Epithelial cell of proximal tubule (primary cell): ENCODE results near the gene DDX51. TPM values are rescaled to one million over a fixed set of nuclear protein-coding genes. Genes with fewer than 3 reads are reported as not detected.

Source experiments
- DNase-seq: peaks from one replicate; pipeline ENCODE4 v3.0.0-alpha.2; 2011; ENCODE audit warnings: low read depth
- H3K4me3 ChIP-seq: 2 replicates; pipeline ENCODE4 v1.5.1; 2011; ENCODE audit warnings: low read depth, mild to moderate bottlenecking, low read length
- total RNA-seq: library from RNA; depleted of rRNA; stranded (reverse); fragments of >200 nt; gene quantifications from 2 replicates; pipeline ENCODE4 v1.2.3, GENCODE V29; 2015
- TF ChIP-seq, protein P1 (sequence below): conservative IDR thresholded peaks from 2 replicates; pipeline ENCODE4 v1.5.1; 2012; ENCODE audit warnings: low read depth, mild to moderate bottlenecking, low read length

DDX51 gene
- total RNA-seq, 1 donor from 2014 or later: 18.6 TPM

- DNase-seq: no peak
- H3K4me3 ChIP-seq: no peak overlapping the region
- TF ChIP-seq, protein P1, sequence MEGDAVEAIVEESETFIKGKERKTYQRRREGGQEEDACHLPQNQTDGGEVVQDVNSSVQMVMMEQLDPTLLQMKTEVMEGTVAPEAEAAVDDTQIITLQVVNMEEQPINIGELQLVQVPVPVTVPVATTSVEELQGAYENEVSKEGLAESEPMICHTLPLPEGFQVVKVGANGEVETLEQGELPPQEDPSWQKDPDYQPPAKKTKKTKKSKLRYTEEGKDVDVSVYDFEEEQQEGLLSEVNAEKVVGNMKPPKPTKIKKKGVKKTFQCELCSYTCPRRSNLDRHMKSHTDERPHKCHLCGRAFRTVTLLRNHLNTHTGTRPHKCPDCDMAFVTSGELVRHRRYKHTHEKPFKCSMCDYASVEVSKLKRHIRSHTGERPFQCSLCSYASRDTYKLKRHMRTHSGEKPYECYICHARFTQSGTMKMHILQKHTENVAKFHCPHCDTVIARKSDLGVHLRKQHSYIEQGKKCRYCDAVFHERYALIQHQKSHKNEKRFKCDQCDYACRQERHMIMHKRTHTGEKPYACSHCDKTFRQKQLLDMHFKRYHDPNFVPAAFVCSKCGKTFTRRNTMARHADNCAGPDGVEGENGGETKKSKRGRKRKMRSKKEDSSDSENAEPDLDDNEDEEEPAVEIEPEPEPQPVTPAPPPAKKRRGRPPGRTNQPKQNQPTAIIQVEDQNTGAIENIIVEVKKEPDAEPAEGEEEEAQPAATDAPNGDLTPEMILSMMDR: no peak
Observed at GRCh38 chr12:132164426-132164825, 20.3 kb upstream of the DDX51 start.

GRCh38 chr12:132163911-132164288, 19.8 kb upstream of the DDX51 start:
- no peak for DNase-seq
- TF ChIP-seq, protein P1: no peak
- no peak overlapping the region for H3K4me3 ChIP-seq

DNA sequence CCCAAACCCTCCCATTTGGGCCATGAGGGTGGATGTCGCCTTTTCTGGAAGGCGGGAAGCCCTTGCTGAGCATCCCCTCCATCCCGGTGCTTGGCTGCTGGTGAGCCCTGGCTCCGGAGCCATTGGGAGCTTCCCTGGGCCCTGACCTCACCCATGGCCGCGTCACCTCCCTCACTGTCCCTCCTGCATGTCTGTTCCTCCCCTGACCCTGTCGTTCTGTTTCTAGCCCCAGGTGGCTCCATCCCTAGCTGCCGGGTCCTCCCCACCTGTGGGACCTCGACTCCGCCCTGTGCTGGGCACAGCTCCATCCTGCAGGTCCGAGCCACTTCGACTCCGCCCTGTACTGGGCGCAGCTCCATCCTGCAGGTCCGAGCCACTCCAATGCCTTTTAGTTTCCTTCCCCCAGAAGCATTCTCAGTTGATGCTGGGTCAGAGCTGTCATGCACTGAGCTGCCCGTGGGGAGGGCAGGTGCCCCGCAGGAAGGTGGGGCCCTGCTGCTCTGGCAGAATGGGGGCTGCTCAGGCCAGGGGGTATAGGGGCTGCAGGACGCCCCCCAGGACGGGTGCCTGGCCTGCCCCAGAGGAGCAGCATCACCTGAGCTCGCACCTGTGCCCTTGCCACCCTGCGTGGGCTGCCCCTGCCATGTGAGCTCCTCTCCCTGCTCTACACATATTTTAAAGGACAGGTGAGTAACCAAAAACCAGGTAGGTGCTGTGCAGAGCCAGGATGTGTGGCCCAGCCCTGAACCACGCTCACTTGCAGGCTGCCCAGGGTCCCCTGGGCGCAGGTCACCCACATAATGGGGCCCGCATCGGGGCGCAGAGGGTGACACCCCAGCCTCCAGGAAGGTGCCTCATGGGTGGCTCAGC, 19.2 kb upstream of the DDX51 start:
- no peak overlapping the region for H3K4me3 ChIP-seq
- TF ChIP-seq, protein P1: no peak
- no peak for DNase-seq

GRCh38 chr12:132162508-132163031, 18.5 kb upstream of the DDX51 start:
- TF ChIP-seq, protein P1: no peak
- peak; percentile 32 for DNase-seq
- H3K4me3 ChIP-seq: no peak overlapping the region

GRCh38 chr12:132161796-132162507, 17.8 kb upstream of the DDX51 start:
- no peak for DNase-seq
- TF ChIP-seq, protein P1: no peak
- no peak overlapping the region for H3K4me3 ChIP-seq

- no peak overlapping the region for H3K4me3 ChIP-seq
- DNase-seq: no peak
- TF ChIP-seq, protein P1: no peak
Observed at GRCh38 chr12:132161036-132161781, 17.1 kb upstream of the DDX51 start.
